Measurements from ENCODE around the gene SLC17A6. TPM values are rescaled to one million over a fixed set of nuclear protein-coding genes. Genes with fewer than 3 reads are reported as not detected.

The SLC17A6 gene
- total and polyA plus RNA-seq, 4 donors, result not detected

GRCh38 chr11:22331771-22332170 is 6.4 kb upstream of the SLC17A6 start:
- no peaks in the 10 kb centered on the region for H3K27me3 ChIP-seq (ENCODE audit: control insufficient read depth in 4 of 4, insufficient read depth in 4 of 4, low read length in 3 of 4)
- H3K36me3 ChIP-seq (ENCODE audit: control insufficient read depth in 4 of 4, insufficient read depth in 3 of 4, low read depth in 1 of 4, low read length in 3 of 4), result no peaks in the 10 kb centered on the region
- no peak for DNase-seq (ENCODE audit: low spot score)
- 58% methylated on average over 4 of the region's 4 CpGs for WGBS
- no peaks in the 10 kb centered on the region for H3K9me3 ChIP-seq (ENCODE audit: control insufficient read depth in 4 of 4, low read length in 3 of 4)
- TF ChIP-seq HNF4A (conservative IDR thresholded peaks at IDR 0.05), result no peak
- H3K9ac ChIP-seq (ENCODE audit: low read depth in 1 of 2, low read length in 2 of 2), result no peak overlapping the region
- H3K4me3 ChIP-seq (ENCODE audit: low read depth in 1 of 3, low read length in 3 of 3), result no peak overlapping the region
- H3K27ac ChIP-seq (ENCODE audit: low read depth in 1 of 2, low read length in 2 of 2), result no peak overlapping the region
- H3K4me1 ChIP-seq (ENCODE audit: control insufficient read depth in 4 of 4, insufficient read depth in 4 of 4, low read length in 3 of 4), result no peaks in the 10 kb centered on the region

GRCh38 chr11:22336587-22336986 is 1.6 kb upstream of the SLC17A6 start:
- H3K27me3 ChIP-seq (ENCODE audit: control insufficient read depth in 4 of 4, insufficient read depth in 4 of 4, low read length in 3 of 4), result peaks cover 0 to 17% (median 7%) of the 10 kb centered on the region in 4 donors
- DNase-seq (ENCODE audit: low spot score), result no peak
- H3K4me3 ChIP-seq (ENCODE audit: low read depth in 1 of 3, low read length in 3 of 3), result no peak overlapping the region
- no peaks in the 10 kb centered on the region for H3K4me1 ChIP-seq (ENCODE audit: control insufficient read depth in 4 of 4, insufficient read depth in 4 of 4, low read length in 3 of 4)
- H3K36me3 ChIP-seq (ENCODE audit: control insufficient read depth in 4 of 4, insufficient read depth in 3 of 4, low read depth in 1 of 4, low read length in 3 of 4), result no peaks in the 10 kb centered on the region
- H3K9ac ChIP-seq (ENCODE audit: low read depth in 1 of 2, low read length in 2 of 2), result no peak overlapping the region
- TF ChIP-seq JUND (IDR thresholded peaks at IDR 0.05) (no peak), ZBTB33 (IDR thresholded peaks at IDR 0.05) (no peak), EGR1 (IDR thresholded peaks at IDR 0.05; ENCODE audit: low read depth in 2 of 2) (no peak), REST (IDR thresholded peaks at IDR 0.05) (no peak), FOXA1 (IDR thresholded peaks at IDR 0.05) (no peak), MAX (IDR thresholded peaks at IDR 0.05) (no peak), NR2F2 (IDR thresholded peaks at IDR 0.05) (no peak), FOXA2 (IDR thresholded peaks at IDR 0.05) (no peak), HNF4G (IDR thresholded peaks at IDR 0.05) (no peak), HNF4A (conservative IDR thresholded peaks at IDR 0.05) (no peak), CTCF (IDR thresholded peaks at IDR 0.05; ENCODE audit: low read depth, low read length, missing input control) (no peak), TAF1 (conservative IDR thresholded peaks at IDR 0.05) (no peak), GABPA (IDR thresholded peaks at IDR 0.05 in 1 of 2, conservative IDR thresholded peaks at IDR 0.05 in 1 of 2) (no peak), YY1 (IDR thresholded peaks at IDR 0.05) (no peak), RAD21 (IDR thresholded peaks at IDR 0.05) (no peak), RXRA (IDR thresholded peaks at IDR 0.05) (no peak), ATF3 (IDR thresholded peaks at IDR 0.05) (no peak)
- H3K9me3 ChIP-seq (ENCODE audit: control insufficient read depth in 4 of 4, low read length in 3 of 4), result peaks cover 0 to 4% (median 0%) of the 10 kb centered on the region in 4 donors
- H3K27ac ChIP-seq (ENCODE audit: low read depth in 1 of 2, low read length in 2 of 2), result no peak overlapping the region

All from liver (tissue), 9 donors.